Liver (tissue), 3 donors: ENCODE data around the gene CFAP61.

Experiments used
- EGR1 ChIP-seq, 2 donors: IDR thresholded peaks; 2 replicates each; pipeline ENCODE4 v1.6.1; 2016 to 2018; ENCODE audit warnings: antibody characterized with exemption in 2 of 2, low read depth in 2 of 2
- GABPA ChIP-seq, 2 donors: IDR thresholded peaks in 1 of 2; conservative IDR thresholded peaks in 1 of 2; 2 replicates each; pipeline ENCODE4 v1.6.1; 2016; ENCODE audit warnings: antibody characterized with exemption in 2 of 2, mild to moderate bottlenecking in 1 of 2, moderate library complexity in 1 of 2
- NR2F2 ChIP-seq: IDR thresholded peaks from 2 replicates; pipeline ENCODE4 v1.6.1; 2016; ENCODE audit warnings: antibody characterized with exemption
- TF ChIP-seq, protein P1 (sequence below): fragments of 150-350 bp; IDR thresholded peaks from 2 replicates; pipeline ENCODE4 v1.5.1; 2017; ENCODE audit warnings: improper control_type of control experiment, low read depth, low read length; ENCODE audit not compliant: missing input control
- donor health status: healthy.
- donor health status: healthy.

DNA sequence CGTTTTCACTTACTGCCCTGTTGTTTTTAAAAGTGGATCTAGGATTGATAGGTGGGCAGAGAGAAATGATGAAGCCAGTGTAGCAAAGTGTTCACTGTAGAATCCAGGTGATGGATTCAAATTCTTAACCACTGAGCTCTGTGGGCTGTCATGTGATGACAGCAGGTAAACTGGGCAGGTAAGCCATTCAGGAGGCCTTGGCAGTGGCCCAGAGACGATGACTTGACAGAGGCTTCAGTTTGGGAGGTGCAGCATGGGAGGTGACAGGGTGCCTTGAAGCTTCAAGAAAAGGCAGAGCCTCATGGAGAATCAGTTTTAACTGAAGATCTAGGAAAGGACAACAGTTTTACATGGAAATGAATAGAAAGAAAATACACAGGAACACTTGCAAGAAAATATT is 33.2 kb upstream of the CFAP61 start:
- TF ChIP-seq GABPA (IDR thresholded peaks at IDR 0.05 in 1 of 2, conservative IDR thresholded peaks at IDR 0.05 in 1 of 2) = no peak
- TF ChIP-seq EGR1 (IDR thresholded peaks at IDR 0.05; ENCODE audit: low read depth in 2 of 2) = no peak
- TF ChIP-seq, protein P1, sequence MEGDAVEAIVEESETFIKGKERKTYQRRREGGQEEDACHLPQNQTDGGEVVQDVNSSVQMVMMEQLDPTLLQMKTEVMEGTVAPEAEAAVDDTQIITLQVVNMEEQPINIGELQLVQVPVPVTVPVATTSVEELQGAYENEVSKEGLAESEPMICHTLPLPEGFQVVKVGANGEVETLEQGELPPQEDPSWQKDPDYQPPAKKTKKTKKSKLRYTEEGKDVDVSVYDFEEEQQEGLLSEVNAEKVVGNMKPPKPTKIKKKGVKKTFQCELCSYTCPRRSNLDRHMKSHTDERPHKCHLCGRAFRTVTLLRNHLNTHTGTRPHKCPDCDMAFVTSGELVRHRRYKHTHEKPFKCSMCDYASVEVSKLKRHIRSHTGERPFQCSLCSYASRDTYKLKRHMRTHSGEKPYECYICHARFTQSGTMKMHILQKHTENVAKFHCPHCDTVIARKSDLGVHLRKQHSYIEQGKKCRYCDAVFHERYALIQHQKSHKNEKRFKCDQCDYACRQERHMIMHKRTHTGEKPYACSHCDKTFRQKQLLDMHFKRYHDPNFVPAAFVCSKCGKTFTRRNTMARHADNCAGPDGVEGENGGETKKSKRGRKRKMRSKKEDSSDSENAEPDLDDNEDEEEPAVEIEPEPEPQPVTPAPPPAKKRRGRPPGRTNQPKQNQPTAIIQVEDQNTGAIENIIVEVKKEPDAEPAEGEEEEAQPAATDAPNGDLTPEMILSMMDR = no peak
- no peak for TF ChIP-seq NR2F2
